Measurements from ENCODE around the gene CZIB.

GRCh38 chr1:53188099-53188498 is 32.3 kb downstream of the CZIB start:
- TF ChIP-seq ZNF784 (CRISPR knock-in tag; IDR thresholded peaks at IDR 0.05; ENCODE audit: borderline replicate concordance) (no peak), TAF1 (CRISPR knock-in tag; IDR thresholded peaks at IDR 0.05) (no peak), SMAD3 (CRISPR knock-in tag; IDR thresholded peaks at IDR 0.05) (no peak), SMAD1 (CRISPR knock-in tag; IDR thresholded peaks at IDR 0.05; ENCODE audit: borderline replicate concordance, low read depth) (no peak), ZNF569 (CRISPR knock-in tag; IDR thresholded peaks at IDR 0.05; ENCODE audit: borderline replicate concordance) (no peak), ZFP41 (CRISPR knock-in tag; IDR thresholded peaks at IDR 0.05; ENCODE audit: borderline replicate concordance) (no peak), ZBTB3 (CRISPR knock-in tag; IDR thresholded peaks at IDR 0.05; ENCODE audit: borderline replicate concordance, low read depth) (no peak), CTCF (CRISPR knock-in tag; IDR thresholded peaks at IDR 0.05) (no peak), POLR2A (IDR thresholded peaks at IDR 0.05; ENCODE audit: insufficient read depth in 1 of 2, low read depth in 2 of 2, low read length in 2 of 2) (no peak), CENPBD1 (CRISPR knock-in tag; IDR thresholded peaks at IDR 0.05; ENCODE audit: borderline replicate concordance, low read depth) (no peak)

Measured in HepG2 (cell line).